SH-SY5Y (cell line): ENCODE data around the gene HTR3E.

Experiments
- GATA2 ChIP-seq: IDR thresholded peaks from 2 replicates; pipeline ENCODE4 v1.6.1; 2011; ENCODE audit warnings: mild to moderate bottlenecking, low read depth, low read length
- GATA3 ChIP-seq: IDR thresholded peaks from 2 replicates; pipeline ENCODE4 v1.6.1; 2011; ENCODE audit warnings: low read depth, mild to moderate bottlenecking, low read length, moderate library complexity

DNA sequence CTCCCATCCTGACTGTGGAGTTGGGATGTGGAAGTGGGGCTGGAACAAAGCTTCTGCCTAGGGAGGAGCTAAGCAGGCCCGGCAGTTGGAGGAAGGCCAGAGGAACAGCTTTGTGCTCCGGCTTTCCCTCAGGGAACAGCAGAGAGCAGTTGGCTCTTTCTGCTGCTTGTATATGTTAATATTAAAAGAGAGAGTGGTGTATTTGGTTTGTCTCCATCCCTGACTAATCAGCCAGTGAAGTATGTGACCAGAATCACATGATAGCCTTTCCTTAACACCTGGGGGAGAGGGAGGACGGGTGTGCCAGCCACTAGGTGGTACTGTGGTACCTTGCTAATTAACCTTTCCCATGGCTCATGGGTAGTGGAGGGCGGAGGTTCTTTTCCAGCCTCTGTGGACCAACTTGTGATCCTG, 48.3 kb downstream of the HTR3E start:
- TF ChIP-seq GATA2 (no peak), GATA3 (no peak)
